Esophagus muscularis mucosa (tissue), 4 donors: ENCODE results near the gene NAMPT. TPM values are rescaled to one million over a fixed set of nuclear protein-coding genes. Genes with fewer than 3 reads are reported as not detected.

Source experiments
- DNase-seq: peaks from one replicate; pipeline ENCODE4 v3.0.0-alpha.2; 2017; ENCODE audit errors: extremely low spot score
- H3K27ac ChIP-seq, 4 donors: fragments of 200-600 bp; sonication (generic); replicated peaks in 1 of 4; 1 replicate in 3 of 4; 2 replicates in 1 of 4; pipeline ENCODE4 v1.5.1; 2016 to 2019; ENCODE audit warnings: mild to moderate bottlenecking in 1 of 4
- H3K27me3 ChIP-seq, 4 donors: fragments of 200-600 bp; sonication (generic); one replicate each; pipeline versions ENCODE4 v1.5.1 to v1.6.0; 2016 to 2019
- H3K36me3 ChIP-seq, 4 donors: fragments of 200-600 bp; sonication (generic); one replicate each; pipeline ENCODE4 v1.5.1; 2016 to 2019
- H3K4me1 ChIP-seq, 4 donors: fragments of 200-600 bp; sonication (generic); one replicate each; pipeline ENCODE4 v1.5.1; 2016 to 2019
- H3K4me3 ChIP-seq, 4 donors: fragments of 200-600 bp; sonication (generic); 1 replicate in 2 of 4; 2 replicates in 2 of 4; pipeline ENCODE4 v1.5.1; 2016 to 2019; ENCODE audit warnings: mild to moderate bottlenecking in 4 of 4, moderate library complexity in 1 of 4
- H3K9me3 ChIP-seq, 4 donors: fragments of 200-600 bp; sonication (generic); 1 replicate in 3 of 4; 2 replicates in 1 of 4; pipeline ENCODE4 v1.5.1; 2016 to 2019
- EP300 ChIP-seq: sonication (generic); formaldehyde crosslinking; IDR thresholded peaks from one replicate; pipeline ENCODE4 v1.6.1; 2017; ENCODE audit warnings: antibody characterized with exemption
- POLR2A ChIP-seq: fragments of 450-650 bp; IDR thresholded peaks from one replicate; pipeline ENCODE4 v1.6.1; 2017; ENCODE audit warnings: antibody characterized with exemption, moderate library complexity, mild to moderate bottlenecking, low read depth
- POLR2AphosphoS5 ChIP-seq, 2 donors: sonication (generic); formaldehyde crosslinking; IDR thresholded peaks; one replicate each; pipeline ENCODE4 v1.6.1; 2017; ENCODE audit warnings: antibody characterized with exemption in 2 of 2
- WGBS: methylation state at CpG from one replicate; pipeline ENCODE4 v1.1.5; 2018; 5-methylcytosine and 5-hydroxymethylcytosine counted together
- intact Hi-C: fragments of 100-400 bp; cut with DNase I; formaldehyde crosslinking; loops from one replicate; pipeline ENCODE4 v1.15.1; 2023
- total RNA-seq, 4 donors: library from RNA; depleted of rRNA; stranded (reverse); fragments of >200 nt; gene quantifications; one replicate each; pipeline versions ENCODE4 v1.1.0 to v1.2.1, GENCODE V29; 2016
- TF ChIP-seq, protein P1 (sequence below), 3 experiments: fragments of 200-600 bp in 2 of 3; fragments of 450-650 bp in 1 of 3; sonication (generic) in 2 of 3; IDR thresholded peaks; one replicate each; pipeline ENCODE4 v1.5.1; 2017 to 2019; ENCODE audit warnings: antibody characterized with exemption in 3 of 3, mild to moderate bottlenecking in 2 of 3, moderate library complexity in 1 of 3

NAMPT gene
- total RNA-seq, 4 donors from 2014 or later, result 51.2 to 1,009 (median 95.4) TPM

GRCh38 chr7:106260136-106260561 lies 24.6 kb downstream of the NAMPT start:
- 88% methylated on average over 2 of the region's 2 CpGs for WGBS
- peak in 1 of 2 donors; percentile 45 for TF ChIP-seq POLR2AphosphoS5 (IDR thresholded peaks at IDR 0.05)
- TF ChIP-seq, protein P1, sequence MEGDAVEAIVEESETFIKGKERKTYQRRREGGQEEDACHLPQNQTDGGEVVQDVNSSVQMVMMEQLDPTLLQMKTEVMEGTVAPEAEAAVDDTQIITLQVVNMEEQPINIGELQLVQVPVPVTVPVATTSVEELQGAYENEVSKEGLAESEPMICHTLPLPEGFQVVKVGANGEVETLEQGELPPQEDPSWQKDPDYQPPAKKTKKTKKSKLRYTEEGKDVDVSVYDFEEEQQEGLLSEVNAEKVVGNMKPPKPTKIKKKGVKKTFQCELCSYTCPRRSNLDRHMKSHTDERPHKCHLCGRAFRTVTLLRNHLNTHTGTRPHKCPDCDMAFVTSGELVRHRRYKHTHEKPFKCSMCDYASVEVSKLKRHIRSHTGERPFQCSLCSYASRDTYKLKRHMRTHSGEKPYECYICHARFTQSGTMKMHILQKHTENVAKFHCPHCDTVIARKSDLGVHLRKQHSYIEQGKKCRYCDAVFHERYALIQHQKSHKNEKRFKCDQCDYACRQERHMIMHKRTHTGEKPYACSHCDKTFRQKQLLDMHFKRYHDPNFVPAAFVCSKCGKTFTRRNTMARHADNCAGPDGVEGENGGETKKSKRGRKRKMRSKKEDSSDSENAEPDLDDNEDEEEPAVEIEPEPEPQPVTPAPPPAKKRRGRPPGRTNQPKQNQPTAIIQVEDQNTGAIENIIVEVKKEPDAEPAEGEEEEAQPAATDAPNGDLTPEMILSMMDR (IDR thresholded peaks at IDR 0.05), result no peak
- no peak for TF ChIP-seq EP300
- TF ChIP-seq POLR2A, result no peak
- Histone ChIP-seq H3K27me3 (no peaks in the 10 kb centered on the region), H3K27ac (no peak overlapping the region), H3K4me1 (no peaks in the 10 kb centered on the region), H3K9me3 (no peaks in the 10 kb centered on the region), H3K4me3 (no peak overlapping the region), H3K36me3 (peaks cover 10 to 98% (median 72%) of the 10 kb centered on the region in 4 donors)
- no peak for DNase-seq
- intact Hi-C loops, result no loop called here

GRCh38 chr7:106258789-106259188 lies 26.0 kb downstream of the NAMPT start:
- H3K27me3 ChIP-seq, result no peaks in the 10 kb centered on the region
- DNase-seq, result no peak
- H3K36me3 ChIP-seq, result peaks cover 10 to 99% (median 74%) of the 10 kb centered on the region in 4 donors
- no peak overlapping the region for H3K27ac ChIP-seq
- H3K4me3 ChIP-seq, result no peak overlapping the region
- no peaks in the 10 kb centered on the region for H3K4me1 ChIP-seq
- no peaks in the 10 kb centered on the region for H3K9me3 ChIP-seq
- WGBS, result 80% methylated on average over 7 of the region's 7 CpGs
- no peak for TF ChIP-seq POLR2AphosphoS5 (IDR thresholded peaks at IDR 0.05)
- TF ChIP-seq, protein P1 (IDR thresholded peaks at IDR 0.05), result no peak
- TF ChIP-seq EP300, result no peak
- no peak for TF ChIP-seq POLR2A
- intact Hi-C loops, result no loop called here

DNA sequence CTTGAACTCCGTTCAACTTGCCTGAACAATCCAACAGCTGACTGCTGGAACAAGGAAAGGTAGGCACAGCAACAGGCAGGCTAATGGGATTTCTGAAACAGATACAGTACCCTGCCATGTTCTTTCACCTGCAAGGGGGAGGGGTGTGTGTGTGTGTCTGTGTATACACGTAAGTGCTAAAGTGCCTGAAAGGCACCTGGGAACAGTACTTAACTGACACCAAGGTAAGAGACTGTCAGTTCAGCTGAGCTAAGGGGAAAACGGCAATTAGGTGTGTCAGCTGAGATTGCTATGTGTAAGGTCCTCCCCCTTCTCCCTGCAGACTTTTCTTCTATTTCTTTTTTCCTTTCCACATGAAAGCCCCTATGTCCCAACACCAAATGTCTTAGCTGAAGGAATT lies 27.0 kb downstream of the NAMPT start:
- peaks cover 10 to 99% (median 75%) of the 10 kb centered on the region in 4 donors for H3K36me3 ChIP-seq
- intact Hi-C loops, result no loop called here
- H3K4me1 ChIP-seq, result no peaks in the 10 kb centered on the region
- TF ChIP-seq, protein P1 (IDR thresholded peaks at IDR 0.05), result no peak
- TF ChIP-seq POLR2A (peak; percentile 12), POLR2AphosphoS5 (IDR thresholded peaks at IDR 0.05) (peak in 1 of 2 donors; percentile 40), EP300 (no peak)
- WGBS, result 95% methylated on average over 3 of the region's 3 CpGs
- no peak overlapping the region for H3K4me3 ChIP-seq
- H3K27ac ChIP-seq, result no peak overlapping the region
- no peak for DNase-seq
- no peaks in the 10 kb centered on the region for H3K9me3 ChIP-seq
- H3K27me3 ChIP-seq, result no peaks in the 10 kb centered on the region

DNA sequence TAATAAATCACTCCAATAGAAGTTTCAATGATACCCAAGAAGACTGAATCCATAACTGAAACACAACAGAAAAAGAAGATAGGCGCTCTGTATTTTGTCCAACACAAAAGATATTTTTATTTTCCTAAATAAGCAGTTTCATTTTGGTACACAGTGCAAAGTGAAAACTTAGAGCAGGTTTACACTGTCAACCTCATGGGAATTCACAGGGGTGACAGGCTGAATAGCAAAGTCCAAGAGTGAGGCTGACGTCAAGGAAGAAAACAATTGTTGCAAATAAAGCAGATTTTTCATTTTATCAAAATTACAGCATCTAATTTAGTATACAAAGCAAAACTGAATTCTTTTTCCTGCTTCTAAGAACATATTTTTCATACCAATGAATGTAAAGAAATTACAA lies 28.6 kb downstream of the NAMPT start:
- no peaks in the 10 kb centered on the region for H3K27me3 ChIP-seq
- intact Hi-C loops, result no loop called here
- peaks cover 20 to 100% (median 85%) of the 10 kb centered on the region in 4 donors for H3K36me3 ChIP-seq
- no peak overlapping the region for H3K4me3 ChIP-seq
- TF ChIP-seq, protein P1 (IDR thresholded peaks at IDR 0.05), result no peak
- TF ChIP-seq POLR2AphosphoS5 (IDR thresholded peaks at IDR 0.05) (no peak), EP300 (no peak), POLR2A (no peak)
- H3K27ac ChIP-seq, result no peak overlapping the region
- 91% methylated on average over 2 of the region's 2 CpGs for whole genome bisulfite sequencing
- no peaks in the 10 kb centered on the region for H3K9me3 ChIP-seq
- H3K4me1 ChIP-seq, result no peaks in the 10 kb centered on the region
- DNase-seq, result no peak

DNA sequence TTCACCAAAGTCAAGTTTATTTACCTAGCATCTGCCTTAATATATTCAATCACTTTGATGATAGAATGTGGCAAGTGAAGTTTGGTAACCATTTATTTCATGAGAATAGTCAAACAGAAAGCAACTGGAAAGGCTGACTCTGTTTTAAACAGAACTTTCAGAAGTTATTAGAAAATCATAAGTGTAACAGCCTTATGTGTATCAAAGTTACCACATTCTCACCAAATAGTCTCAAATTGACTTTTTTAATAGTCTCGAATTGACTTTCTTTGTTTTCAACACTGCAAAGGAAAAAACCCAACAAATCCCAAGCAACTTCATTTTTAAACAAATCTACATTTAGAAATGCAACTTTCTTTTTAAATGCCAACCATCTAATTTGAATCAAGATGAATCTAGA lies 29.5 kb downstream of the NAMPT start:
- peaks cover 24 to 96% (median 82%) of the 10 kb centered on the region in 4 donors for H3K36me3 ChIP-seq
- no peak overlapping the region for H3K4me3 ChIP-seq
- H3K9me3 ChIP-seq, result no peaks in the 10 kb centered on the region
- no peak overlapping the region for H3K27ac ChIP-seq
- H3K27me3 ChIP-seq, result no peaks in the 10 kb centered on the region
- no peak for DNase-seq
- WGBS, result 88% methylated on average over 1 of the region's 1 CpG
- intact Hi-C loops, result no loop called here
- TF ChIP-seq POLR2AphosphoS5 (IDR thresholded peaks at IDR 0.05), result no peak
- no peak for TF ChIP-seq EP300
- TF ChIP-seq, protein P1 (IDR thresholded peaks at IDR 0.05), result no peak
- TF ChIP-seq POLR2A, result no peak
- H3K4me1 ChIP-seq, result no peaks in the 10 kb centered on the region
